ENCODE measurements around the gene ICA1L. TPM values are rescaled to one million over a fixed set of nuclear protein-coding genes. Genes with fewer than 3 reads are reported as not detected.

Gene ICA1L
- total RNA-seq, 1 experiment from 2014 or later, result 3.2 TPM

DNA sequence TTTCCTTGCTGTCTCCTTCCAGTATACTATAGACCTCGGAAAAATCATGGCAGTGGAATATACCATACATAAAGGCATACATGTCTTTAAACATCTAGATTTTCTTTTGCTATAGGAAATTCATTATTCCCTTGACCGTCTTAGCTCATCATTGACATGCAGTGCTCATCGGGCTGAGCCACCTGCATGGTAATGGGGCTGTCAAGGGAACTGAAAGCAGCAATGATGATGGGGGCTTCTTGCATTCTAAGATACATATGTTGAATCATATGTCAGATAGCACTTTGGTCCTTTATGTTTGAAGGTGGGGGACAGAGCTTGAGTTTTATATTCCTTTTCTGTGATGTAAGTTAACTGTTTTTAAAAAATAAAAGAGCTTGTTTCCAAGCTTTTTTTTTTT, 106.6 kb downstream of the ICA1L start:
- Histone ChIP-seq H3K4me3 (ENCODE audit: low read depth, low read length, poor library complexity, severe bottlenecking) (no peak overlapping the region), H3K36me3 (ENCODE audit: insufficient read depth, low read length, poor library complexity, severe bottlenecking) (no peaks in the 10 kb centered on the region), H3K27ac (ENCODE audit: low read depth, low read length, poor library complexity, severe bottlenecking) (no peak overlapping the region), H3K27me3 (replicated peaks; ENCODE audit: insufficient read depth, low read depth, low read length, poor library complexity) (no peaks in the 10 kb centered on the region), H3K9me3 (ENCODE audit: low read depth, low read length, poor library complexity, severe bottlenecking) (no peaks in the 10 kb centered on the region), H3K4me1 (ENCODE audit: insufficient read depth, low read length, poor library complexity, severe bottlenecking) (no peaks in the 10 kb centered on the region)
- TF ChIP-seq EZH2 (IDR thresholded peaks at IDR 0.05; ENCODE audit: borderline replicate concordance, low read depth, low read length, poor library complexity, severe bottlenecking), result no peak
- TF ChIP-seq, protein P1, sequence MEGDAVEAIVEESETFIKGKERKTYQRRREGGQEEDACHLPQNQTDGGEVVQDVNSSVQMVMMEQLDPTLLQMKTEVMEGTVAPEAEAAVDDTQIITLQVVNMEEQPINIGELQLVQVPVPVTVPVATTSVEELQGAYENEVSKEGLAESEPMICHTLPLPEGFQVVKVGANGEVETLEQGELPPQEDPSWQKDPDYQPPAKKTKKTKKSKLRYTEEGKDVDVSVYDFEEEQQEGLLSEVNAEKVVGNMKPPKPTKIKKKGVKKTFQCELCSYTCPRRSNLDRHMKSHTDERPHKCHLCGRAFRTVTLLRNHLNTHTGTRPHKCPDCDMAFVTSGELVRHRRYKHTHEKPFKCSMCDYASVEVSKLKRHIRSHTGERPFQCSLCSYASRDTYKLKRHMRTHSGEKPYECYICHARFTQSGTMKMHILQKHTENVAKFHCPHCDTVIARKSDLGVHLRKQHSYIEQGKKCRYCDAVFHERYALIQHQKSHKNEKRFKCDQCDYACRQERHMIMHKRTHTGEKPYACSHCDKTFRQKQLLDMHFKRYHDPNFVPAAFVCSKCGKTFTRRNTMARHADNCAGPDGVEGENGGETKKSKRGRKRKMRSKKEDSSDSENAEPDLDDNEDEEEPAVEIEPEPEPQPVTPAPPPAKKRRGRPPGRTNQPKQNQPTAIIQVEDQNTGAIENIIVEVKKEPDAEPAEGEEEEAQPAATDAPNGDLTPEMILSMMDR (conservative IDR thresholded peaks at IDR 0.05; ENCODE audit: low read depth, low read length), result no peak
- ChIA-PET POLR2A (ENCODE audit: low non-redundant PET) (interaction anchor here (0.6 kb wide), 1 partner anchor 12 kb away, joined by 4 read pairs; no protein-coding TSS in a partner anchor), CTCF (no interaction called here)
- no peak for DNase-seq (ENCODE audit: low spot score)
- intact Hi-C loops (cut with micrococcal nuclease; ENCODE audit: unreplicated experiment), result no loop called here
- no TSS peak for BruUV-seq (replicated peaks)

DNA sequence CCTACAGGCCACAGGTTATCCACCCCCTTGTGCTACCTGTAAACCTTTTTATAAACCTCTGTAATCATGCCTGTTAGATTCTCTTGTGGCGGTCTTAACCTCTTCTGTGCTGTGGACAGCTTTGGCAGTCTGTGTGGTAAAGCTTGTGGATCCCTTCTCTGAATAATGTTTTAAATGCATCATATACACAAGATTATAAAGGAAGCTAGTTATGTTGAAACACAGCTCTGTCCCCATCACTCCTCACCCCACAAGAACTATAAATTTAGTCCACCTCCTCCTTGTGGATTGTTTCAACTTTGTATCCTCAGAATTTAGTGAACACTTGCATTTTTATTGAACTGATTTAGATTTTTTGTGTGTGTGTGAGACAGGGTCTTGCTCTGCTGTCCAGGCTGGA, 107.7 kb downstream of the ICA1L start:
- CTCF ChIA-PET, result no interaction called here
- intact Hi-C loops (cut with micrococcal nuclease; ENCODE audit: unreplicated experiment), result no loop called here
- Histone ChIP-seq H3K9me3 (ENCODE audit: low read depth, low read length, poor library complexity, severe bottlenecking) (no peaks in the 10 kb centered on the region), H3K4me3 (ENCODE audit: low read depth, low read length, poor library complexity, severe bottlenecking) (no peak overlapping the region), H3K27ac (ENCODE audit: low read depth, low read length, poor library complexity, severe bottlenecking) (no peak overlapping the region), H3K4me1 (ENCODE audit: insufficient read depth, low read length, poor library complexity, severe bottlenecking) (no peaks in the 10 kb centered on the region), H3K27me3 (replicated peaks; ENCODE audit: insufficient read depth, low read depth, low read length, poor library complexity) (no peaks in the 10 kb centered on the region), H3K36me3 (ENCODE audit: insufficient read depth, low read length, poor library complexity, severe bottlenecking) (no peaks in the 10 kb centered on the region)
- DNase-seq (ENCODE audit: low spot score), result no peak
- TF ChIP-seq, protein P1 (conservative IDR thresholded peaks at IDR 0.05; ENCODE audit: low read depth, low read length), result no peak
- no peak for TF ChIP-seq EZH2 (IDR thresholded peaks at IDR 0.05; ENCODE audit: borderline replicate concordance, low read depth, low read length, poor library complexity, severe bottlenecking)
- BruUV-seq (replicated peaks), result no TSS peak
- POLR2A ChIA-PET (ENCODE audit: low non-redundant PET), result no interaction called here

DNA sequence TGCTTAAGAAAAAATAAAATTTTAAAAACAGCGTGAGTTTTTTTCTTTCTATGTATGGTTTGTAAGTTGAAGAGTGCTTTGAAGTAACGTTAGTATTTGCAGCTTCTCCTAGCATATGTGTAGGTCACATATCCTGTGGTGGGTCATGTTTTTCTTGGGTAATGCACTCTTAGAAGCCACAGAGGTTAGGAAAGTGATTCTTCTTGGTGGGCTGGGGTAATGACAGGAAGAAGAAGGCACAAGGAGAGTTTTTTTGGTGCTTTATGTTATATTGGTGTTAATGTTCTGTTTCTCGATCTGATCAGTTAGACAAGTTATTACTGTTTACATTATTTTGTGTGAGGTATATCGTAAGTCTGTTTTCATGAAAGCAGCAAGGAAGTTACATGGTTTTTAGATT, 109.0 kb downstream of the ICA1L start:
- H3K36me3 ChIP-seq (ENCODE audit: insufficient read depth, low read length, poor library complexity, severe bottlenecking), result no peaks in the 10 kb centered on the region
- TF ChIP-seq EZH2 (IDR thresholded peaks at IDR 0.05; ENCODE audit: borderline replicate concordance, low read depth, low read length, poor library complexity, severe bottlenecking), result no peak
- TF ChIP-seq, protein P1 (conservative IDR thresholded peaks at IDR 0.05; ENCODE audit: low read depth, low read length), result no peak
- no peak overlapping the region for H3K27ac ChIP-seq (ENCODE audit: low read depth, low read length, poor library complexity, severe bottlenecking)
- no peaks in the 10 kb centered on the region for H3K9me3 ChIP-seq (ENCODE audit: low read depth, low read length, poor library complexity, severe bottlenecking)
- CTCF ChIA-PET, result no interaction called here
- POLR2A ChIA-PET (ENCODE audit: low non-redundant PET), result no interaction called here
- no peaks in the 10 kb centered on the region for H3K27me3 ChIP-seq (replicated peaks; ENCODE audit: insufficient read depth, low read depth, low read length, poor library complexity)
- intact Hi-C loops (cut with micrococcal nuclease; ENCODE audit: unreplicated experiment), result no loop called here
- H3K4me1 ChIP-seq (ENCODE audit: insufficient read depth, low read length, poor library complexity, severe bottlenecking), result no peaks in the 10 kb centered on the region
- H3K4me3 ChIP-seq (ENCODE audit: low read depth, low read length, poor library complexity, severe bottlenecking), result no peak overlapping the region
- DNase-seq (ENCODE audit: low spot score), result no peak
- no TSS peak for BruUV-seq (replicated peaks)

Data from A673 (cell line).